Smooth muscle cell of the brain vasculature (primary cell): ENCODE measurements around the gene NUP153.
"Not testable (repeated sequence)": the region's sequence is repeated elsewhere in the genome, so short reads cannot be mapped to it uniquely, and the experiment has no call there.

ENCODE experiments used
- DNase-seq: peaks from one replicate; pipeline ENCODE4 v3.0.0-alpha.2; 2012; ENCODE audit warnings: low read depth, low spot score

NUP153 gene

DNA sequence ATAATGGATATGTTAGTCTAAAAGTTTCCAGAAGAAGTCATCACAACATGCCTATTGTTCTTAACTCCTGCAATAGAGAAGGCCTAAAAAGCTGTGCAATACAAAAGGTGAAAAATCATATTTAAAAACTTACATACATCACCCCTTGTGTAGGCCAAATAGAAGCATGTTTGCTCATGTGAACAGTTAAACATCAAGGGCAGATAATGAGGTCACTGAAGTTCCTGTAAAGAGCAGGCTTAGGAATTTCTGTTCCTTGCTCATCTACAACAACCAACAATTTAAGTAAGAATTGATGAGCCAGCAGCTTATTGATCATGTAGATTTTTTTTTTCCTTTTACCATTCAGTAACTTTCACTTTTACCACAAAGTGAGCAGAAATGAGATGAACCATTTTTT is 7.5 kb upstream of the NUP153 start:
- no peak for DNase-seq

DNA sequence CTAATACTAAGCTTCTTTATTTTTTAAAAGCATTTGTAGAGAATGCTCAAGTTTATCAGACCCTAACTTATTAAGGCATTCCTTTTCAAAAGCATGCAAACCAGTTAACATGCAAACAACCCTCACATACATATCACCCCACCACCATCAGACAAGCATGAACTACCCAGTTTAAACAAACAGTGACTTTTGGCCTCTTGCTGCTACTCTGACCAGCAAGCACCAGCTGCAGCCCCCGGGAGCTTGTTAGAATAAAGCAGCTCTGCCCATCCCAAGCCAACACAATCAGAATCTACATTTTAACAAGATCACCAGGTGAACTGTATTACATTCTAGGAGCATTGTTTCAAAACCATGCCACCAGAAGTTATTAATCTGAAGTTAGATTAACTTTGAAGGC is 5.9 kb upstream of the NUP153 start:
- no peak for DNase-seq

- no peak for DNase-seq
These were observed 3.6 kb upstream of the NUP153 start for GRCh38 chr6:17710331-17710730.

DNA sequence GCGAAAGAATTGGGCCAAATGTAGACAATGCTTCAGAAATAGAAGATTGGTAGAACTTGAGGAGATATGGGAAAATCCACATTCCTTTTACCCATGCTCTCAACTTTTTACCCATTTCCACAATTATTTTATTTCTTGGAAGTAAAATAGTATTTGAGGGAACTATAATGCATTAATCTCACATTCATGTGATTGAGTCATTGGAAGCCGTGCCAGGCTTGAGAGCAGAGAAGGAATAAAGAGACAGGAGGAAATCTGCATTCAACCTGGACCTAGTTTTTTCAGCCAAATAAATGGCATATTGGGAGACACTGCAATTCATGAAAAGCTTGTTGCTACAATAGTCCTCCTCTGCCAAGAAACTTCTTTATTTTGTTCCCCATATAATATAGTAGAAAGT is 2.8 kb upstream of the NUP153 start:
- no peak for DNase-seq

- DNase-seq = not testable (repeated sequence)
These were observed 1.3 kb upstream of the NUP153 start for GRCh38 chr6:17708035-17708434.

DNA sequence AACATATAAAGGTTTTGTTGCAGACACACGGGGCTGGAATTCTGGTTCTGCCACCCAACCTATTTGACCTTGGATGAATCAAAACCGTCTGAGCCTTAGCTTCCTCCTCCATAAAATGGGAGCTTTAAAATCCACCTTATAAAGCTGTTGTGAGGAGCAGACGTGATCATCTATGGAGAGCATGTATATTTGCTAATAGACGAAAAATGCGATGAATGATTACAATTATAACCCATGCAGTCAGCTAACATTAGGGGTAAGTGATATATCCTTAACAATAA is 586 bp upstream of the NUP153 start:
- no peak for DNase-seq

DNA sequence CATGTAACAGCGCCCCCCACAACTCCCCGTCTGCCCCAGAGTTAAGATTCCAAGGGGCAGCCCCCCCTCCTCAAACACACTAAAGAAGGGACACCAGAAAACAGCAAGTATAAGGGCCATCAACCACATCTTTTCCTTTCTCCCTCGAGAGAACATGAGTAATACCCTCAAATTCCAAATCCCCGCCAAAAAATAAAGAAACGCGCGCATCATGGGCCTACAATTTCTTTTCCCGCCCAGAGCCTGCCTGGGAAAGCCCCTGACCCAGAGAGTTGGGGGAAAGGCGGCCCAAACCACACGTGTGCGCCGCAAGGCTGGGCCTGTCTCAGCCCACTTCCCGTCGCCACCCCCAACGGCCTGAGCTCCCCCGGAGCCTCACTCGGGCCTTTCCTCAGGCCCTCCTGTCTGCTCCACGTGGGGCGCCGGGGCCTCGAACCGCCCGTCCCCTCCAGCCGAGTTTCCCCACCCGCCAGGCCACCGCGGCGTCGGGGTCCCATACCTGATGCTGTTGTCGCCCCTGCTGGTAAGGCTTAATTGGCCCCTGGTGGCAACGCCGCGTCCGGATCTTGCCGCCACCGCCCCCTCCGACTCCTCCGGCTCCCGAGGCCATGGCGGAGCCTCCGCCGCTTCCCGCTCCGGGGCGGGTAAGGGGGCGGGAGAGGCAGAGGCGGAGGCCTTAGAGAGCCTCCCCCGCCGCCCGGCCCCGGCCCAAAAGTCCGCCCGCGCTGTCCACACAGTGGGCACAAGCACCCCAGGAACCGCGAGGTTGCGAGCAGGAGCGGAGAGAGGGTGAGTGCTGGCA is 746 bp downstream of the NUP153 start:
- no peak for DNase-seq

GRCh38 chr6:17705428-17705777 is 1.3 kb downstream of the NUP153 start:
- DNase-seq = no peak

- no peak for DNase-seq
These were observed 3.5 kb downstream of the NUP153 start for GRCh38 chr6:17703256-17703694.

DNA sequence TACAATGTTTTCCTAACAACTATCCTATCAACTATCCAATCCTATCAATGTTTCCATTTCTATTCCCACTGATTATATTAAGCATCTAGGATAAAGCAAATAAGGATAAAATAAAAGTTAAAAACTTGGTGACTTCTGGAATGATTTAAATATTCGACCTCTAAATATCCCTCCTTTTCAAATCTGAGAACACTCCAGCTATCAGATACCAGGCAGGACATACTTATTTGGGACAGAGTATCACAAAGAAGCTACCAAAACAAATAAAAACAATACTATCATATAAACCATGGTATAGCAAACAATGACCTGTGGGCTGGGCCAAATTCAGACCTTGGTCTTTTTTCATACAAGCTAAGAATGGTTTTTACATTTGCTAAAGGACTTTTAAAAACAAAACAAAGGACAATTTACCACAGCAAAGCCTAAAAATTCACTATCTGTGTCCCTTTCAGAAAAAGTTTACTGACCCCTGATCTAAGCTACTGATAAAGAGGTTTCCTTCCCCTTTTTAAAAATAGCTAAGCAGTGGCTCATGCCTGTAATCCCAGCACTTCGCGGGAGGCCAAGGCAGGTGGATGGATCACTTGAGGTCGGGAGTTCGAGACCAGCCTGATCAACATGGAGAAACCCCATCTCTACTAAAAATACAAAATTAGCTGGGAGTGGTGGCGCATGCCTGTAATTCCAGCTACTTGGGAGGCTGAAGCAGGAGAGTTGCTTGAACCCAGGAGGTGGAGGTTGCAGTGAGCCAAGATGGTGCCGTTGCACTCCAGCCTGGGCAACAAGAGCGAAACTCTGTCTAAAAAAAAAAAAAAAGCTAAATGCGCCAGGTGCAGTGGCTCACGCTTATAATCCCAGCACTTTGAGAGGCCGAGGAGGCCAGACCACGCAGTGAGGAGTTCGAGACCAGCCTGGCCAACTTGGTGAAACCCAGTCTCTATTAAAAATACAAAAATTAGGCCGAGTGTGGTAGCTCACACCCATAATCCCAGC is 6.0 kb downstream of the NUP153 start:
- DNase-seq = no peak

- DNase-seq = no peak
These were observed 14.7 kb downstream of the NUP153 start for GRCh38 chr6:17691925-17692538.

- no peak for DNase-seq
These were observed 18.2 kb downstream of the NUP153 start for GRCh38 chr6:17688481-17688880.

- DNase-seq = no peak
These were observed 19.6 kb downstream of the NUP153 start for GRCh38 chr6:17687136-17687535.

- no peak for DNase-seq
These were observed 22.6 kb downstream of the NUP153 start for GRCh38 chr6:17684134-17684533.

DNA sequence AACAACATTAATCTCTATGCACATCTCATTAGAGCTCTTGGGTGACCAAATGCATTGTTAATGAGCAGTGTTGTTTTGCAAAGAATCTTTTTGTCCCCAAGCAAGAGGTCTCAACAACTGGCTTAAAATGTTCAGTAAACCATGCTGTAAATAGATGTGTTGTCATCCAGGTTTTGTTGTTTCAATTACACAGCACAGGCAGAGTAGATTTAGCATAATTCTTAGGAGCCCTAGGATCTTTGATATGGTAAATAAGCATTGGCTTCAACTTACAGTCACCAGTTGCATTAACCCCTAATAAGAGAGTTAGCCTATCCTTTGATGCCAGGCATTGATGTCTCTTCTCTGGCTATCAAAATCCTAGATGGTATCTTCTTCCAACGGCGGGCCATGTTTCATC is 23.3 kb downstream of the NUP153 start:
- no peak for DNase-seq

DNA sequence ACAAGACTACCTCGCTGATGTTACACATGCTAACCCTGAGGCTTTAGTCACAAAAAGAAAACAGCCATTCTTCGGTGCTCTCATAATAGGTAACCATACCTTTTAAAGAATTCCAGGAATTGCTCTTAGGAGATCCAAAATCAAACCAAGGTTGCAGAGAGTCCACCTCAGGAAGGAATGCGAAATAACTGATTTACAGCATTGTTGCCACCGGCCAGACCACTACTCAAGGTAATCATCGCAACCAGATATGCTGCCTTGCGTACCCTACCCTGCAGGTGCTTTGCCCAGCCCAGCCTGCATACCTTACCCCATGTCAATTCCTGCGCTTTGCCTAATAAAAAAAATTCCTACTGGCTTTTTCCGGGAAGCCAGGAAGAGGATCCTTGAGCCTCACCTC is 27.0 kb downstream of the NUP153 start:
- DNase-seq = no peak

- DNase-seq = no peak
These were observed 29.1 kb downstream of the NUP153 start for GRCh38 chr6:17677602-17678001.

DNA sequence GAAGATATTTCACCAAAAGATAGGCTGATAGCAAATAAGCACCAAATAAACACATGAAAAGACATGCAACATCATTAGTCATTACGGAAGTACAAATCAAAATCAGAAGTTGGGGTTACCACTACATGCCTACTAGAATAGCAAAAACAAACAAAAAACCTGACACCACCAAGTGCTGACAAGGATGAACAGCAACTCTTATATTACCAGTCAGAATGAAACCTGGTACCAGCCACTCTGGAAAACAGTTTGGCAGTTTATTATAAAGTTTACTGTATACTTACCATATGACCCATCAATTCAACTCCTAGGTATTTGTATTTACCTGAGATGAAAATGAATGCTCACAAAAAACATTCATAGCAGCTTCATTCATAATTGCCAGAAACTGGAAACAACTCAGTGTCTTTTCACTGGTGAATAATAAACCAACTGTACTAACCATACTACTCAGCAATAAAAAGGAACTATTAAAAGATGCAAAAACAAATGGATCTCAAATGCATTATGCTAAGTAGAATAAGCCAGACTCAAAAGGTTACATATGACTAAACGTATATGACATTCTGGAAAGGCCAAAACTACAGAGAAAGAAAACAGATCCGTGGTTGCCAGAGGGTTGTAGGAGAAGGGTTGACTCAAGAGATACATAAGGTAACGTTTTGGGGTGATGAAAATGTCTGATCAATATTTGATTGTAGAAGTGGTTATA is 33.0 kb downstream of the NUP153 start:
- no peak for DNase-seq

GRCh38 chr6:17672064-17672718 is 34.5 kb downstream of the NUP153 start:
- DNase-seq = no peak

GRCh38 chr6:17666646-17667045 is 40.1 kb downstream of the NUP153 start:
- no peak for DNase-seq

- DNase-seq = no peak
These were observed 41.6 kb downstream of the NUP153 start for GRCh38 chr6:17665132-17665531.
